Measurements from ENCODE around the gene TOP2A.

Gene TOP2A

GRCh38 chr17:40345161-40345993, 72.3 kb downstream of the TOP2A start:
- DNase-seq: no peak

GRCh38 chr17:40344421-40345160, 73.1 kb downstream of the TOP2A start:
- DNase-seq: no peak

- DNase-seq: no peak
Measured at GRCh38 chr17:40343219-40344119, 74.2 kb downstream of the TOP2A start.

DNA sequence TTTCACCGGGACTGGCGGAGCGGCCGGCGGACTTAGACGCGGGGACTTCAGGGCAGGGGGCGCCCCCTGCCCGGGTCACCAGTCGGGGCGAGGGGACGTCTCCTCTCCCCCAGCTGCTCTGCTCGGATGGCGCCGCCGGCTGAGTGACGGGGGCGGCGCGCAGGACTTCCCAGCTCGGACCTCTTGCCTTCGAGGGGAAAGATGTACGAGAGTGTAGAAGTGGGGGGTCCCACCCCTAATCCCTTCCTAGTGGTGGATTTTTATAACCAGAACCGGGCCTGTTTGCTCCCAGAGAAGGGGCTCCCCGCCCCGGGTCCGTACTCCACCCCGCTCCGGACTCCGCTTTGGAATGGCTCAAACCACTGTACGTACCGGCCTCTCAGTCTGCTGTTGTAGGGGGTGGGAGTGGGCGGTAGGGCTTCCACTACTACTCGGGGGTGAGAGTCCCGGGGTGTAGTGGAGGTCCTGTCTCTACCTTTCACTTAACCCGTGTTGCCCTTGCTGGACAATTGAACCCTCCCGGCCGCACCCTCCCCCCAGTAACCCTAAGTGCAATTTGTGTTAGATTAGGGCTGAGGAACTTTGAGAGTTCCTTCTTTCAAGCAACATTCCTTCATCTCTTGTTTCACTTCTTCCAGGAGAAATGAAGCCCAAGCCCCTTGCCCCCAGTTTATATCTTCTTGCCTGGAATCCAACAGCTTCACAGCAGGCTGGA, 75.0 kb downstream of the TOP2A start:
- no peak for DNase-seq

DNA sequence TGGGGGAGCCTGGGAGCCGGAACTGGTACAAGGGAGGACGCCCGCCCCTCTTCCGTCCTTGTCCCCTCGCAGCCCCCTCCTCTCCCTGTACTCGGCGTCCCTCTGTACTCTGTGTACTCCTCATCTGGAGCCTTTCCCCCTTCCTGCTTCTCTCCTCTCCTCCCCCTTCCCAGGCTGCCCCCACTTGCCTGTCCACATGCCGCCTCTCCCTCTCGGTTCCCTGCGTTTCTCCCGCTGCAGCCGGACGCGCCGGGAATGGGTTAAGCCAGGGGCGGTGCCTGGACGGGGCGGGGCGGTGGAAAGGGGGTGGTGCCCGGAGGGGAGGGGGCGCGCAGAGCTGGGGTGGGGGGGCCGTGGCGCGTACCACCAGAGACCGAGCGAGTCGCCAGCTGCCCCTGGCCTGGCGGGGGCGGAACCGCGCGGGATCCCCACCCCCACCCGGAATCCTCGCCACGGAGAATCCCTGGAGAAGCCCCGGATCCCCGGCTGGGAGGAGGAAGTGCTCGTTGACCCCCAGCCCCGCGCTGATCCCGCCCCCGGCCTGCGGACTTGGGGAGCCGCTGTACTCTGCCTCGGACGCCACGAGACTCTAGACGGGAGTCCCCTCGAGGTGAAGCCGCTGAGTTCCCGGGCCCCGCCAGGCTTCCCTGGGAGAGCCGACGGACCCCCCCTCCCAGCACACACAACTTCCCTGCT, 75.7 kb downstream of the TOP2A start:
- no peak for DNase-seq

- peak; percentile 48 for DNase-seq
Measured at GRCh38 chr17:40340880-40341807, 76.6 kb downstream of the TOP2A start.

- DNase-seq: no peak
Measured at GRCh38 chr17:40340327-40340726, 77.4 kb downstream of the TOP2A start.

- no peak for DNase-seq
Measured at GRCh38 chr17:40338941-40339649, 78.6 kb downstream of the TOP2A start.
